GM12872 (cell line): ENCODE results near the gene ADH4.

Experiments
- TF ChIP-seq, protein P1 (sequence below): IDR thresholded peaks from 3 replicates; pipeline ENCODE4 v1.5.1; 2011; ENCODE audit warnings: low read depth, mild to moderate bottlenecking, low read length, moderate library complexity; ENCODE audit not compliant: insufficient read depth

Gene ADH4

DNA sequence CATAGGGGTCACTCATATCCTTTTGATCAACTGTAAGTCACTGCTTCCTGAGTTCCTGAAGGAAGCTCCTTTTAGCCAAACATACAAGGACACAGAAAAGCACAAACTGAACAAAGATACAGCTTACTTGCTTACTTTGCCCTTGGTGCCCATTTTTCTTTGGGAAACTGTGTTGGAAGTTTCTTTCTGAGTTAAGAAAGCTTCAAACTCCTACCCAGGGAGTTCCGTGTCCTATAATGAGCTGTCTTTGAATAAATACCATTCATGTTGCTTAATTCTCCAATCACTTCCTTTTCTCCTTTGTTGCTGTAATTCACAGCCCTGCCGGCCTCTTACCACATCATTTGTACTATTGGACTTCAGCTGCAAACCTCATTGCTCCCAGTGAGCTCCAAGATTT lies at the start of gene ADH4:
Gene ADH4 (minus strand): TSS at position 228 of the 400 bp plus-strand sequence. CDS start 75 bp downstream, at position 153.
- TF ChIP-seq, protein P1, sequence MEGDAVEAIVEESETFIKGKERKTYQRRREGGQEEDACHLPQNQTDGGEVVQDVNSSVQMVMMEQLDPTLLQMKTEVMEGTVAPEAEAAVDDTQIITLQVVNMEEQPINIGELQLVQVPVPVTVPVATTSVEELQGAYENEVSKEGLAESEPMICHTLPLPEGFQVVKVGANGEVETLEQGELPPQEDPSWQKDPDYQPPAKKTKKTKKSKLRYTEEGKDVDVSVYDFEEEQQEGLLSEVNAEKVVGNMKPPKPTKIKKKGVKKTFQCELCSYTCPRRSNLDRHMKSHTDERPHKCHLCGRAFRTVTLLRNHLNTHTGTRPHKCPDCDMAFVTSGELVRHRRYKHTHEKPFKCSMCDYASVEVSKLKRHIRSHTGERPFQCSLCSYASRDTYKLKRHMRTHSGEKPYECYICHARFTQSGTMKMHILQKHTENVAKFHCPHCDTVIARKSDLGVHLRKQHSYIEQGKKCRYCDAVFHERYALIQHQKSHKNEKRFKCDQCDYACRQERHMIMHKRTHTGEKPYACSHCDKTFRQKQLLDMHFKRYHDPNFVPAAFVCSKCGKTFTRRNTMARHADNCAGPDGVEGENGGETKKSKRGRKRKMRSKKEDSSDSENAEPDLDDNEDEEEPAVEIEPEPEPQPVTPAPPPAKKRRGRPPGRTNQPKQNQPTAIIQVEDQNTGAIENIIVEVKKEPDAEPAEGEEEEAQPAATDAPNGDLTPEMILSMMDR: no peak

DNA sequence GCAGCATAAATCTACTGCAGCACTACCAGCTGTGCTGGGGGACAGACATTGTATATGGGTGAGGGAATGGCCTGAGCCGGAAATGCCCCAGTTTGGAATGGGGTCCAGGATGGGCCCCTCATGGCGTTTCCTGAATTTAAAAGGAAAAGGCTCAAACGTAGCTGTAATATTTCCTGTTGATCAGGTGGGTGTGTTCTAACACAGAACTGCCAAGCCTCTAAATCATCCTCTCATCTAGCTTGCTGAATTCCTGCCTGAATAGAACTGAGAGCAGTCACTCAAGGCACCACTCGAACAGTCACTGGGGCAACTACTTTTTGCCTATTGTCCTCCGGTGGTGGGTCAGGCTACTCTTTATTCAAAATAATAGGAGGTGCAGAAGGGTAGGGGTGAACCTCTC lies 46.2 kb upstream of the ADH4 start:
- TF ChIP-seq, protein P1: no peak

DNA sequence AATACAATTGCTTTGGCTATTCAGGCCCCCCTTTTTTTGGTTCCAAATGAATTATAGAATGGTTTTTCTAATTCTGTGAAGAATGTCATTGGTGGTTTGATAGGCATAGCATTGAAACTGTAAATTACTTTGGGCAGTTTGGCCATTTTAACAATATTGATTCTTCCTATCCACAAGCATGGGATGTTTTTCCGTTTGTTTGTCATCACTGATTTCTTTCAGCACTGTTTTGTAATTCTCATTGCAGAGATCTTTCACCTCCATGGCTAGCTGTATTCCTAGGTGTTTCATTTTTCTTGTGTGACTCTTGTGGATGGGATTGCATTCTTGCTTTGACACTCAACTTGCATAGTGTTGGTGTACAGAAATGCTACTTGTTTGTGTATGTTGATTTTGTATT lies 41.9 kb upstream of the ADH4 start:
- TF ChIP-seq, protein P1: no peak

DNA sequence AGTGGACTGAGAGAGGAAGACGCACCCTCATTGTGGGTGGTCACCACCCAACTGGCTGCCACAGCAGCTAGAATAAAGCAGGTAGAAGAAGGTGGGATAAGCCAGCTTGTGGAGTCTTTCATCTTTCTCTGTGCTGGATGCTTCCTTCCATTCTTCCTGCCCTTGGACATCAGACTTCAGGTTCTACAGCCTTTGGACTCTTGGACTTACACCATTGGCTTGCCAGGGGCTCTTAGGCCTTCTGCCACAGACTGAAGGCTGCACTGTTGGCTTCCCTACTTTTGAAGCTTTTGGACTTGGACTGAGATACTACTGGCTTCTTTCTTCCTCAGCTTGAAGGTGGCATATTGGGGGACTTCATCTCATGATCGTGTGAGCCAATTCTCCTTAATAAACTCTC lies 41.5 kb upstream of the ADH4 start:
- TF ChIP-seq, protein P1: no peak

DNA sequence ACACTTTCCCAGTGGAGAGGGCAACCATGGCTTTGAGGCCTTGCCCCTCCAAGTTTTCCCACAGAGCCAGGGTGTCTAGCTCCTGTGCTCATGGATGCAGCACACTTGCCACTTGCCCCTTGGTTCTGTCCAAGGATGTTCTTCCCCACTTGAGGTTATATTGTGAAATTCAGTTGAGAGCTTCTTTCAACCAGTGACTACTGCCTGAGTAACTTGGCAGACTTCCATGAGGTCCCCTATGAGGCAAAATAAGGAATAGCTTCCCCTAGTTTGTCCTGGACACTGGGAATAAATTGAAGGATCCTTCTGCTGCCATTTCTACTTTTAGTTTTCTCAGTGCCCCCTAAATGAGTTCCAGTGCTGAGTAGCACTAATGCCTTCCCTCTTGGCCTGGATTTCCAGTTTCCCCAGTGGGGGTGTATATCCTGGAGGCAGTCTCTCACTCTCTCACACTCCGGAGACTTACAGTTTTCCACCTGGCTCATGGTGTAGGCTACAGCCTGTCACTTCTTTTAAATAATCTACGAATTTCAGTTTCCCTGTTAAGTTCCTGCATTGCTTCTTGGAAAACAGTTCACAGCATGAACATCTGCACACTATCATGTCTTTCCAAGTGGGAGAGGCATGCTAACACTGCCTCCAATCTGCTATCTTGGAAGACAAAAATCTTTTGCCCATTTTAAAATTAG lies 36.4 kb upstream of the ADH4 start:
- TF ChIP-seq, protein P1: no peak

DNA sequence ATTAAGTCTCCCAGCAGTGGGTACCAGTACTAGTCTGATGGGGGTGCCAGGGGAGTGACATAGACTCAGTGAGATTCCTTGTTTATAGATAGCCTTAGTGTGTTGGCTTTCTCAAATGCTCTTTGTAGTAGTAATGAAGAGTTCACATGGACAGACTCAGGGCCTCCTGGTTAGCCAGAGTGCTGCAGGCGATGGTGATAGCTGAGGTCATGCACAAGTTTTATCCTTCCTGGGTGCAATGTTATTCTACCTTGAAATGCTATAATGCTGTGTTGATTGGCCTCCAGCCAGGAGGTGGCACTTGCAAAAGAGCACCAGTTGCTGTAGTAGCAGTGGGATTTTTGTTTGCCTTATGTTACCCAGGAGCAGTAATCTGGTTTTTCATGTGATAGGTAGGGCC lies 35.5 kb upstream of the ADH4 start:
- TF ChIP-seq, protein P1: no peak

DNA sequence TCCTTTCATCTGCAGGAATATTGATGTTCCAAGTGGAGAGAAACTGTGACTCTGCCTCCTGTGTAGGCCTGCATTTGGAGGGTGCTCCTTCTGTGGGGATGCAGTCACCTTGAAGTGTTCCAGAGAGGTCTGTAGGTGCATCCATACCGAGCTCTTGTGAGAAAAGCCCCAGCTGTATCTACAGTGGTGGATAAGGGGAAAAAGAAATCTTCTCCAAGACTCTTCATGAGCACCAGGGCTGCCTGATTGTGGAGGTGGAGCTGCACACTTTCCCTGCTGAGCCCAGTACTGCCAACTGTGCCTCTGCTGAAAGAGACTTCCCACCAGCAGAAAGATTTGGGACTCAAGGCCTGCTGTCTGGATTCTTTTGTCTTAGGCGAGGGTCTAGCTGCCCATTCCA lies 35.1 kb upstream of the ADH4 start:
- TF ChIP-seq, protein P1: no peak

DNA sequence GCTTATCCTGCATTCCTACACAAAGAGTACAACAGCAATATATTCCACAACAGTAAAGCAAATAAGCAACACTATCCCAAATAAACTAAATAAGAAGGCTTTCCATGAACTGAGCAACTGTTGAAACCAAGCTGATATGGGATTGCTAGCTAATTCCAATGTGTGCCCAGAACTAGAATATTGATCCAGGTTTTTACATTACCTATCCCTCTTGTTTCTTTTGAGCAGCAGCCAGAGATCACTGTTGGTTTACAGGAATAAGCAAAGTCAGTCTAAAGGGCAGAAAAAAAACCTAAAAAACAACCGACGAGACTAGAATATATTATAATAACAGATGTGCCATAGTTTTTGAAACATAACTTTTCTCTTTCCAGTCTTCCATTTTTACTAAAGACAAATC lies 22.4 kb upstream of the ADH4 start:
- TF ChIP-seq, protein P1: no peak
